Ovary (tissue), 3 donors: ENCODE data around the gene CTNNBL1.

Experiments
- CTCF ChIP-seq, 3 donors: fragments of 450-650 bp in 2 of 3; fragments of 200-600 bp in 1 of 3; IDR thresholded peaks; one replicate each; pipeline versions ENCODE4 v1.5.1 to v1.8.0; 2016 to 2022; ENCODE audit warnings: antibody characterized with exemption in 3 of 3, mild to moderate bottlenecking in 1 of 3
- EP300 ChIP-seq: sonication (generic); formaldehyde crosslinking; IDR thresholded peaks from one replicate; pipeline ENCODE4 v1.6.1; 2017; ENCODE audit warnings: antibody characterized with exemption
- POLR2A ChIP-seq: fragments of 450-650 bp; IDR thresholded peaks from one replicate; pipeline ENCODE4 v1.6.1; 2017; ENCODE audit warnings: antibody characterized with exemption, mild to moderate bottlenecking, moderate library complexity
- donor health status: DM: no; HTN: no; CAD: no.

DNA sequence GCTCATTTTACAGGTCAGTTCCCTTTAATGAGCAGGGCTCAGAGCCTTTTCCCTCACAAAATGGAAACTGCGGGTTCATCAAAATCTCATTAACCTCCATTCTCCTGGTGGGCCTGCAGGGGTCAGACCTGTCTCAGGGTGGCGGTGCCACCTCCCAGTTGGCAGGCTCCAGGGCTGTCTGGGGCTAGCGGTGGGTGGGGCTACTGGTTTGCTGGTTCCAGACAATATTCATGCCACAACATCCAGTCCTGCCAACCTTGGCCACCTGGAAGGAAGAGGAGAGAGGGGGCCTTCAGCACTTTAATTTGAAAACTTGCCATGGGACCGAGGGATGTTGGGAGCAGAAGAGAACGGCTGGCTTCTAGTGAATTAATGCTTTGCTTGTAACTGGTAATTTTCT lies 41.9 kb upstream of the CTNNBL1 start:
- TF ChIP-seq CTCF (IDR thresholded peaks at IDR 0.05) (no peak), POLR2A (no peak), EP300 (no peak)
